ENCODE measurements around the gene PPP2R2B.

PPP2R2B gene

DNA sequence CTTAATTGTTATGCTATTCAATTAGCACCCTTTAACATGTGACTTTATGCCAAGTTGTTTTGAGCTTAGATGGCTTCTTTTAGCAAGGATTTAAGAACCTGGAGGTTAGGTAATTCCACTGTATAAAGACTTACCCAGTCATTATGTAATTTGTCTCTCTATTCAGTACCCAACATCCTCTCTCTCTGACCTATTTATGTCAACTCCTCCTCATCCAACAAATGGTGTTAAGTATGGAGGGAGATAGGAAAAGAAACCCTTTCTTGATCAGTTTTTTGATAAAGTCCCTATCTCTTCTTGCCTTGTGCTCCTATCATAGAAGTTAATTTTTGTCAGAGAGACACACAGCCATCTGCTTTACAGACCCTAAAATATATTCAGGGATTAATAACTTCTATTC is 181.3 kb downstream of the PPP2R2B start:
- DNase-seq = no peak
- in situ Hi-C loops (cut with HindIII; ENCODE audit: low pct_ligation_motif_present, low pct_unique_long_range_greater_than_20kb, low sequenced_read_pairs) = no loop called here

- in situ Hi-C loops (cut with HindIII; ENCODE audit: low pct_ligation_motif_present, low pct_unique_long_range_greater_than_20kb, low sequenced_read_pairs) = no loop called here
- no peak for DNase-seq
Measured at GRCh38 chr5:146695646-146696045, 182.9 kb downstream of the PPP2R2B start.

GRCh38 chr5:146690880-146691355 is 187.6 kb downstream of the PPP2R2B start:
- in situ Hi-C loops (cut with HindIII; ENCODE audit: low pct_ligation_motif_present, low pct_unique_long_range_greater_than_20kb, low sequenced_read_pairs) = no loop called here
- no peak for DNase-seq

- DNase-seq = no peak
- in situ Hi-C loops (cut with HindIII; ENCODE audit: low pct_ligation_motif_present, low pct_unique_long_range_greater_than_20kb, low sequenced_read_pairs) = no loop called here
Measured at GRCh38 chr5:146687630-146688029, 190.9 kb downstream of the PPP2R2B start.

DNA sequence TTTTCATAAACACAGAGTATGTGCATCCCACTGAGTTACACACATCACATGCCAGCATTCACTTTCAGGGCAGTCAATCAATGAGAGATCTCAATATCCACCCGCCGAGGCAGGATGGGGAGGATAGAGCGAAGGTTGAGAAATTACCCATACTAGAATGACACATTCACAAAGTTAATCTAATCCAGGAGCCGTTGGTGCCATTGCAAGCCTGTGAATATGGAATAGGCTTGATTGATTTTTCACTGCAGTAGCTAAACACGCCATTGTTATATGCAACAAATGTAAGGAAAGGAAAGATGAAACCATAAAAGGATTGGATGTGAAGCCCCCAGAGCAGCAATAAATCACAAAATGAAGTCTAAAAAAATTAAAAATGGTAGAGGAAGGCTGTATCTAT is 194.7 kb downstream of the PPP2R2B start:
- DNase-seq = no peak
- in situ Hi-C loops (cut with HindIII; ENCODE audit: low pct_ligation_motif_present, low pct_unique_long_range_greater_than_20kb, low sequenced_read_pairs) = no loop called here

GRCh38 chr5:146682899-146683532 is 195.5 kb downstream of the PPP2R2B start:
- in situ Hi-C loops (cut with HindIII; ENCODE audit: low pct_ligation_motif_present, low pct_unique_long_range_greater_than_20kb, low sequenced_read_pairs) = no loop called here

GRCh38 chr5:146681585-146682105 is 196.9 kb downstream of the PPP2R2B start:
- in situ Hi-C loops (cut with HindIII; ENCODE audit: low pct_ligation_motif_present, low pct_unique_long_range_greater_than_20kb, low sequenced_read_pairs) = no loop called here
- no peak for DNase-seq

More at GRCh38 chr5:146682899-146683532, 195.5 kb downstream of the PPP2R2B start:
- no peak for DNase-seq

DNA sequence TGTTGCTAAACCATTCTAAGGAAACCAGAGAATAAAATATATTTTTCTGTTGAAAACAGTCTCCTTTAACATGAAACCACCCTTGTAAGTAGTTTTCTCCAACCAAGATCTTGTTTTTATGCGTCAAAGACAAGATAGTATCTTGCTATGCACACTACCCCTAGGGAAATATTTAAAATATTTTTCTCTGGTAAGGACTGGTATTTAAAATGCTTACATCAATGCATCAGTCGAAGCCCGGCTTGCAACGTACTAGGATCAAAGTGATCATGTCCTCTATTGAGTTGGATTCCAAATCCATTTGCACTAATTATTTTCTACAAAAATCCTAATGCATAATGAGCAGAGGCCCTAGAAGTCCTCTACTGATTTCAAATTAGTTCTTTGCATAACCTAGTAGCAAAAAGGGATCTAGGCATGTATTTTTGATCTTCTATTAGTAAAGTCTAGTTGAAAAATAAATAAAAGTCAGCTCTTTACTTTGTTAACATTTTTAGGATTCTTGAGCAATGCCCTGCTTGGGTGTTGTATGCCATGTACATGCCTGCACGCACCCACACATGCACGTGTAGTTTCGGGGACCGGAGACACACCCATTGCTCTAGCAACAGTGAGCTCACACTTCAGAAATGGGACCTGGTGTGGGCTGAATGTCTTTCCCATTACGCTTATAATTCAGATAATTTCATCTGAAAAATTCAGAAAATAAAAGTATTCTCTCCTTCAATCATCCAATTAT is 197.5 kb downstream of the PPP2R2B start:
- in situ Hi-C loops (cut with HindIII; ENCODE audit: low pct_ligation_motif_present, low pct_unique_long_range_greater_than_20kb, low sequenced_read_pairs) = no loop called here

DNA sequence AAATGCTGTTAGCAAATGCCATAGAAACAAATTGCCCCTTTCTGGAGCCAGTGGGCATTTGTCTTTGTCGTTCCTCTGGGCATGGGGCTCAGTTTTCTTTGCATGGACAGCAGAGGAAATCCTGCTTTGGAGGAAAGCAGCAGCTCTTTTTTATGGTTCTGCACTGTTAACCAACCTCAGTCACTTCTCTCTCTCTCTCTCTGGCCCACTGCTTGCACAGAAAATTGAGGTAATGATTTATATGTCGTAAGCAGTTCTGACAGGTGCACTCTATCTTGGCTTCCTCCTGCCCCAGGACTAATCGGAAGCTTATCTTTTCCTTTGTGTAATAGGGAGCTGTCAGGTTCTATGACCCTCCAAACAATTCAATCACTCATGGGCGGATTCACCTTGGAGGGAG is 202.9 kb downstream of the PPP2R2B start:
- in situ Hi-C loops (cut with HindIII; ENCODE audit: low pct_ligation_motif_present, low pct_unique_long_range_greater_than_20kb, low sequenced_read_pairs) = no loop called here

More for the DNA sequence above, 197.5 kb downstream of the PPP2R2B start:
- no peak for DNase-seq

DNA sequence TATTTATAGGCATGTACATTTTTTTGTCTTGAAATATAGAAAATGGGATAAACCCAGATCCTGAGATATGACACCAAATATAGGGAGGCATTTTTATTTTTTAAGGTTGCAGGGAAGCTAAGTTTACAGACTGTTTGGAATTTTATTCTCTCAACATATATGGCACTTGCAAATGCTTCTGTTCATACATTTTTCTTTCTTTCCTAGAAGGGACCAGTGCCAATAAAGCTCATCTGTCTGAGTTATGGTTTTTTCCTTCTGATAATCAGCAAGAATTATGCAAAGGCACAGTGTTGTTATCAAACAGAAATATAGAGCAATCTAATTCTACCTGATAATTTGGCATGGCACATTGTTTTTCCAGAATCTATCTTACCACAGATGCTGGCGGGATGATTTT is 205.7 kb downstream of the PPP2R2B start:
- in situ Hi-C loops (cut with HindIII; ENCODE audit: low pct_ligation_motif_present, low pct_unique_long_range_greater_than_20kb, low sequenced_read_pairs) = no loop called here
- no peak for DNase-seq

More for the DNA sequence above, 202.9 kb downstream of the PPP2R2B start:
- peak; percentile 21 for DNase-seq

- DNase-seq = no peak
- in situ Hi-C loops (cut with HindIII; ENCODE audit: low pct_ligation_motif_present, low pct_unique_long_range_greater_than_20kb, low sequenced_read_pairs) = no loop called here
Measured at GRCh38 chr5:146671561-146672295, 206.8 kb downstream of the PPP2R2B start.

- no peak for DNase-seq
- in situ Hi-C loops (cut with HindIII; ENCODE audit: low pct_ligation_motif_present, low pct_unique_long_range_greater_than_20kb, low sequenced_read_pairs) = no loop called here
Measured at GRCh38 chr5:146669656-146670055, 208.9 kb downstream of the PPP2R2B start.

GRCh38 chr5:146667633-146668272 is 210.8 kb downstream of the PPP2R2B start:
- in situ Hi-C loops (cut with HindIII; ENCODE audit: low pct_ligation_motif_present, low pct_unique_long_range_greater_than_20kb, low sequenced_read_pairs) = no loop called here
- DNase-seq = no peak

DNA sequence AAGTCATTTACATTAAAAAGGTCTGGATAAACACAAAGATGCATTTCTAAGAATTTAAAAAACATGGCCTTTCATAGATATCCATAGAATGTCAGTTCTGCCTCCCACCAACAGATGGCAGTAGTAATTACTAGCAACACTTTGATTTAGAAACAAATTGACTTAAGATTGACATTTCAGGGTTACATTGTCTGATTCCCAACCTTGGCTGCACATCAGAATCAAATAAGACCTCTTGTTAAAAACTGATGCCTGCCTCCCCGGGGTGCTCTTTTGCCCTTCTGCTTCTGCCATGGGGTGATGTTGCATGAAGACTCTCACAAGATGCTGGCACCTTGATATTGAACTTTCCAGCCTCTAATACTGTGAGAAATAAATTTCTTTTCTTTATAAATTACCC is 216.3 kb downstream of the PPP2R2B start:
- in situ Hi-C loops (cut with HindIII; ENCODE audit: low pct_ligation_motif_present, low pct_unique_long_range_greater_than_20kb, low sequenced_read_pairs) = no loop called here
- peak; percentile 32 for DNase-seq

DNA sequence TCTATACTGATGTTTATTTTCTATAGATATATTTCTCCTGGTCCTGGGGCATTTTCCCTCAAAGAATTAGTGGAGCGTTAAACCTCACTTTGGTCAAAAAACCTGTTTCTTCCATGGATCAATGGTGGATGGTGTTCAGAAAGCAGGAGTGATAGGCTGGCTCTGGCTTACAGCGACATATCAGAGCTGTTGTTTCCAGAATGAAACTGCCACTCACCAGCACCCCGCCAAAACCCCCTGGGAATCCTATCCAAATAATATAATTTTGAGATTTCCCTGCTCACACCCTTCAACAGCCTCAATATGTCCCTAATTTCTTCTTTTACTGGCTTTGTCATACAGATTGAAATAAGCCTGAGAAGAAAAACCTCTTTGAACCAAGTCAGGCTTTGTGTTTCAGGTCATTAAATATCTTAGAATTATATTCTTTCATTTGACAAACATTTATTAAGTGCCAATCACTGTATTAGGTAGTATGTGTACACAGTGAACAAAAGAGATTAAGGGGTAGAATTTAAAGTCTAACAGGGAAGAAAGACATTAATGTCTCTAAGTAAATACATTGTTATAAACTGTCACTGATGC is 218.1 kb downstream of the PPP2R2B start:
- in situ Hi-C loops (cut with HindIII; ENCODE audit: low pct_ligation_motif_present, low pct_unique_long_range_greater_than_20kb, low sequenced_read_pairs) = no loop called here
- DNase-seq = no peak

- DNase-seq = no peak
- in situ Hi-C loops (cut with HindIII; ENCODE audit: low pct_ligation_motif_present, low pct_unique_long_range_greater_than_20kb, low sequenced_read_pairs) = no loop called here
Measured at GRCh38 chr5:146659961-146660360, 218.6 kb downstream of the PPP2R2B start.

GRCh38 chr5:146656703-146657102 is 221.9 kb downstream of the PPP2R2B start:
- in situ Hi-C loops (cut with HindIII; ENCODE audit: low pct_ligation_motif_present, low pct_unique_long_range_greater_than_20kb, low sequenced_read_pairs) = no loop called here
- DNase-seq = no peak

DNA sequence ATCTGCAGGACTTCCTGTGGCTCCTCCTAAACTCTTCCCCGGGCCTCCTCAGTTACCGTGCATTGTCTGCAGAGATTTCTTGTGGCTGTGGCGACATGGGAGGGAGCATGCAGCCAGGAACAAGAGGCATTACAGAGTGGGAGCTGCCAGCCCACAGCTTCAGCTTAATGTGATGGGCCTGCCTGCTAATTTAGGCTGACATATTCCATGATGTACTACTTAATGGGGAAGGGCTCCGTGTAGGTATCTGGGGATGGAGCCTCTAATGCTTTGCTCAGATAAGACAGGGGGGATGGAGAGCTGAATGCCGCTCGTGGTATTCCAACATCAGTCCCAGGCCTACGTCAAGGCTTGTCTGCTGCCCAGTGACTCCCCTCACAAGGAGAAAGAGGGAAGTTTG is 225.0 kb downstream of the PPP2R2B start:
- DNase-seq = no peak
- in situ Hi-C loops (cut with HindIII; ENCODE audit: low pct_ligation_motif_present, low pct_unique_long_range_greater_than_20kb, low sequenced_read_pairs) = no loop called here
